ENCODE results near the gene NFATC2.
"Not testable (repeated sequence)": the region's sequence is repeated elsewhere in the genome, so short reads cannot be mapped to it uniquely, and the experiment has no call there.

Gene NFATC2

GRCh38 chr20:51354191-51354768, 188.2 kb downstream of the NFATC2 start:
- no peak for DNase-seq (ENCODE audit: low spot score)

GRCh38 chr20:51353491-51353890, 189.0 kb downstream of the NFATC2 start:
- DNase-seq (ENCODE audit: low spot score), result no peak

GRCh38 chr20:51352791-51353190, 189.7 kb downstream of the NFATC2 start:
- no peak for DNase-seq (ENCODE audit: low spot score)

DNA sequence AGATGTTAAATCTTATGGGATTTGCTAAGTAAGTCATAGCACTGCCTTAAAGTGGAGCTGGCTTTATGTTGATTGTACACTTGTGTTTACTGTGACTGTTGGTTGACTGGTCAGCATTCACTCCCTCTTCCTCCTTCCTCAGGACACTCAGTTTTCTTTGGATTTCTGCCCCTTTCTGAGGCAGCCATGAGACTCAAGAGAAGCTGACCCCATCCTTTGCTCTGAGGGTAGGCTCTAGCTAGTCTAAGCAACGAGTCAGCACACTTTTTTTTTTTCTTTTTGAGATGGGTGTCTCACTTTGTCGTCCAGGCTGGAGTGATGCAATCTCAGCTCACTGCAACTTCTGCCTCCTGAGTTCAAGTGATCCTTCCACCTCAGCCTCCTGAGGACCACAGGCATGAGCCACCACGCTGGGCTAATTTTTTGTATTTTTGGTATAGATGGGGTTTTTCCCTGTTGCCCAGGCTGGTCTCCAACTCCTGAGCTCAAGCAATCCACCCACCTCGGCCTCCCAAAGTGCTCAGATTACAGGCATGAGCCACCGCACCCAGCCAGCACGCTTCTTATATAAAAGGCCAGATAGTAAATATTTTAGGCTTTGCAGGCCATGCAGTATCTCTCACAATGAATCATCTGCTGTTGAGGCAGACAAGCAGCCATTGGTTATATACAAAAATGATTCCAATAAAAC, 191.4 kb downstream of the NFATC2 start:
- no peak for DNase-seq (ENCODE audit: low spot score)

DNA sequence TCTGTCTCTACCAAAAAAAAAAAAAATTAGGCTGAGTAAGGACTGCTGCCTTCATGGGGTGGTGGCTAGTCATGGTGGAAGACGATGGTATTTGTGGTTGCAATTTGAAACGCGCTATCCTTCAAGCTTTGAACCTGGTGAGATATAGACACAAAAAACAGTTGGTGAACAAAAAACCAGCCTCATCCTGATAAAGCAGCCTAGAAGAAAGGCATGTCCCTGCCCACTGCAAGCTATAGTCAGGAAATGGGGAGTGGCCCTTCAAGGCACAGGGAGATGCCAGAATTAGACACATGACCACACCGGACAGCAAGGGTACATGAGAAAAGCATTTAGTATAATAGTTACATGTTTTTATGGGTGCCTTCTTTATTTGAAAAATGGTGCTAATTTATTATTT, 193.6 kb downstream of the NFATC2 start:
- DNase-seq (ENCODE audit: low spot score), result no peak

GRCh38 chr20:51347831-51348230, 194.7 kb downstream of the NFATC2 start:
- no peak for DNase-seq (ENCODE audit: low spot score)

- no peak for DNase-seq (ENCODE audit: low spot score)
Measured at GRCh38 chr20:51346686-51347485, 195.6 kb downstream of the NFATC2 start.

- DNase-seq (ENCODE audit: low spot score), result no peak
Measured at GRCh38 chr20:51345601-51346101, 196.9 kb downstream of the NFATC2 start.

GRCh38 chr20:51343802-51344201, 198.7 kb downstream of the NFATC2 start:
- not testable (repeated sequence) for DNase-seq (ENCODE audit: low spot score)

DNA sequence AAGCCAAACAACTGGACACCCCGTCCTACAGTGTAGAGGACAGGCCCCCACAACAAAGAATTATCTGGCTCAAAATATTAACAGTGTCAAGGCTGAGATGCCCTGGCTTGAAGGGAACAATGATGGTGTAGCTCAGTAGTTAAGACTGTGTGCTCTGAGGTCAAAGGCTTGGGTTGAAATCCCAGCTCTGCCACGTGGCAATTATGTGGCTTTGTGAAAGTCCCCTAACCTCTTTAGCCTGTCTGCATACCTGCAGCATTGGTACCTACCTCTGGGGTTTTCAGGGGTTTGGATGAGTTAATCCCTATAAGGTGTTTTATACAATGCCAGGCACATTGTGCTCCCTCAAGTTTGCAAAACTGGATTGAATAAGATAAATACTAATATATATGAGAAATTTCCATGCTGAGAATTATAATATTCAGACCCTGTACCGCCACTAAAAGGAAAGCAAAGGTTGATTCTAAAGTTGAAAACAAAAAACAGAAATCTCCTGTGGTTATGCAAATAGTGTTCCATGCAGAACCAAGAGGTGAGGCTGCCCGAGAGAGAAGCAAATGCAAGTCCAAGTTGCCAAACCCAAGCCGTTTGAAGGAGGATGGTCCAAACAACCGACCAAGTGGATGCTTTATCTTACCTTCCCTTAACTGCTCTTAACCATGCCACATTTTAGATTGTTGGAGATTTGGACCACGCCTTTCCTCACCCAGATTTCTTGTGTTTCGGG, 199.8 kb downstream of the NFATC2 start:
- no peak for DNase-seq (ENCODE audit: low spot score)

- no peak for DNase-seq (ENCODE audit: low spot score)
Measured at GRCh38 chr20:51341581-51341980, 200.9 kb downstream of the NFATC2 start.

- DNase-seq (ENCODE audit: low spot score), result no peak
Measured at GRCh38 chr20:51340451-51340840, 202.1 kb downstream of the NFATC2 start.

- DNase-seq (ENCODE audit: low spot score), result no peak
Measured at GRCh38 chr20:51339721-51340450, 202.6 kb downstream of the NFATC2 start.

DNA sequence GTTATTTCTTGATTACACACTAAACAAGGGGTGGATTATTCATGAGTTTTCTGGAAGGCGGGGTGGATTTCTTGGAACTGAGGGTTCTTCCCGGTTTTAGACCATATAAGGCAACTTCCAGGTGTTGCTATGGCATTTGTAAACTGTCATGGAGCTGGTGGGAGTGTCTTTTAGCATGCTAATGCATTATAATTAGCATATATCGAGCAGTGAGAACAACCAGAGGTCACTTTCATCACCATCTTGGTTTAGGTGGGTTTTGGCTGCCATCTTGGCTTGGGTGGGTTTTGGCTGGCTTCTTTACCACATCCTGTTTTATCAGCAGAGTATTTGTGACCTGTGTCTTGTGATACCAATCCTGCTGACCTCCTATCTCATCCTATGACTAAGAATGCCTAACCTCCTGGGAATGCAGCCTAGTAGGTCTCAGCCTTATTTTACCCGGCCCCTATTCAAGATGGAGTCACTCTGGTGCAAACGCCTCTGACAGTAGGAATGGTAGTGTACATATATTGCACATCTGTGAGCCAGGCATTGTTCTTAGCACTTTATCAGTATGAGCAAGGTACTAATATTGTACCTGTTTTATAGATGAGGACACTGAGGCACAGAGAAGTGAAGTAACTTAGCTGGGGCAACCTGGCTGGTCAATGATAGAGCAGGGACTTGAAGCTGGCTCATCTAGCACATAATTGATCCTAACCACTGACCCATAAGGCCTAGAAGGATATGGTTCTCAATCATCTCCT, 203.7 kb downstream of the NFATC2 start:
- DNase-seq (ENCODE audit: low spot score), result no peak

DNA sequence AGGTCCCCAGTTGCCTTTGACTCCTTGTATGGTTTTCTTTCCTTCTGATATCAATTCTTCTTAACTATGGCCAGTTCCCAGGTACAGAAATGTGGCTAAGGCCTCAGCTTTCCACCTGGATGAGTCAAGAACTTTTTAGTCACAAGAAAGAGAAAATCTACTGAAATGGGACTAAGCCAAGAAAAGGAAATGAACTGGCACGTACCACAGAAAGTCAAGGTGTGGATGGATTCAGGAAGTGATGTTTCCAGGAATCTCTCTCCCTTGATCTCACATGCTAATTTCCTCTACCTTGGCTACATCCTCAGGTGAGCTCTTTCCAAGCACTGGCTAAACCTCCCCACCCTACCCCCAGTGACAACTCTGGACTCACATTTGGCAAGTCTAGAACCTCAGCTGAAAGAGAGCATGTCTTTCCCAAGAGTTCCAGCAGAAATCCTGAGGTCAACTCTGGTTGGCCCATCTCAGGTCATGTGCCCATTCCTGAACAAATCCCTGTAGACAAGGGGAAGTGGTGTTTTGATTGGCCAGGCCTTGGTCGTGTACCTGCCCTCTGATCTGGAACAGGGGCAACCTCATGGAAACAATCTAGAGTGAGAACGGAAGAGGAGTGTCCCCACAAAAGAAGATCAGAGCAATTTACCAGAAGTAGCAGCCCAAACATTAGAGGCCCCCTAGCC, 205.3 kb downstream of the NFATC2 start:
- DNase-seq (ENCODE audit: low spot score), result no peak
